Activated CD4-positive, alpha-beta T cell treated with anti-CD3 and anti-CD28 coated beads, Interleukin-2, amount 10 ng/mL, durations not matched to agents 24 days and 14 days (primary cell): ENCODE results near the gene UGT1A7. TPM values are rescaled to one million over a fixed set of nuclear protein-coding genes. Genes with fewer than 3 reads are reported as not detected.
"Not testable (repeated sequence)": the region's sequence is repeated elsewhere in the genome, so short reads cannot be mapped to it uniquely, and the experiment has no call there.

Experiments
- DNase-seq: peaks from one replicate; pipeline ENCODE4 v3.0.0; 2022
- H3K27ac Mint-ChIP-seq: one replicate; pipeline ENCODE4 v1.8.0; 2022; ENCODE audit warnings: mild to moderate bottlenecking, mixed read lengths
- H3K27me3 Mint-ChIP-seq: one replicate; pipeline ENCODE4 v1.8.0; 2022; ENCODE audit warnings: mixed read lengths
- H3K36me3 Mint-ChIP-seq: one replicate; pipeline ENCODE4 v1.8.0; 2022; ENCODE audit warnings: low read depth, mild to moderate bottlenecking, mixed read lengths
- H3K4me1 Mint-ChIP-seq: one replicate; pipeline ENCODE4 v1.8.0; 2021; ENCODE audit warnings: mixed read lengths
- H3K4me3 Mint-ChIP-seq: one replicate; pipeline ENCODE4 v1.8.0; 2022; ENCODE audit warnings: mild to moderate bottlenecking, moderate library complexity, mixed read lengths
- H3K9me3 Mint-ChIP-seq: one replicate; pipeline ENCODE4 v1.8.0; 2021; ENCODE audit warnings: mixed read lengths
- intact Hi-C: fragments of 100-400 bp; cut with micrococcal nuclease; formaldehyde crosslinking; loops from one replicate; pipeline ENCODE4 v1.15.1; 2023
- total RNA-seq: library from RNA; stranded (reverse); gene quantifications from 2 replicates; pipeline ENCODE4 v1.2.3, GENCODE V29; 2022

Gene UGT1A7
- total RNA-seq, 1 donor from 2014 or later, result not detected

DNA sequence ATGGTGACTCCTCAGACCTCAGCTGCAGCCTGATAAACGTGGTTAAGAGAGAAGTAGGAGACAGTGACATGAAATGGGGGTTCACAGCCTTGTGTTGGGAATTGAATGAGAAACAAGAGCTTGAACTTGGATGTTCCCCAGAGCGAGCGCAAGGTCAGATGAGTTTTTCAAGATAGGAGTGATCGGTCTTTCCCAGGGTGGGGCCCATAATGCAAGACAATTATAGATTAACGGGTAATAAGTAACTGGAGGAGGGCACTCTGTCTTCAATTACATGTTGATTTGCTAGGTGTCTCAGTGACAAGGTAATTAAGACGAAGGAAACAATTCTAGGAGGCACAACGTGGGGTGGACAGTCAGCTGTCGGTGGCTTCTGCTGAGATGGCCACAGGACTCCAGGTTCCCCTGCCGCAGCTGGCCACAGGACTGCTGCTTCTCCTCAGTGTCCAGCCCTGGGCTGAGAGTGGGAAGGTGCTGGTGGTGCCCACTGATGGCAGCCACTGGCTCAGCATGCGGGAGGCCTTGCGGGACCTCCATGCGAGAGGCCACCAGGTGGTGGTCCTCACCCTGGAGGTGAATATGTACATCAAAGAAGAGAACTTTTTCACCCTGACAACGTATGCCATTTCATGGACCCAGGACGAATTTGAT lies 31.0 kb downstream of the UGT1A7 start, which contains the start of gene UGT1A5:
TSS of gene UGT1A5 (plus strand) at position 297 of the 651 bp plus-strand sequence. CDS start at position 382, 85 bp downstream.
- intact Hi-C loops, result no loop called here
- H3K9me3 Mint-ChIP-seq, result no peaks in the 10 kb centered on the region

DNA sequence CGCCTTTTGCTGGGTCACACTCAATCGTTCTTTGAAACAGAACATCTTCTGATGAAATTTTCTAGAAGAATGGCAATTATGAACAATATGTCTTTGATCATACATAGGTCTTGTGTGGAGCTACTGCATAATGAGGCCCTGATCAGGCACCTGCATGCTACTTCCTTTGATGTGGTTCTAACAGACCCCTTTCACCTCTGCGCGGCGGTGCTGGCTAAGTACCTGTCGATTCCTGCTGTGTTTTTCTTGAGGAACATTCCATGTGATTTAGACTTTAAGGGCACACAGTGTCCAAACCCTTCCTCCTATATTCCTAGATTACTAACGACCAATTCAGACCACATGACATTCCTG lies 31.5 kb downstream of the UGT1A7 start:
- Mint-ChIP-seq H3K27me3 (peaks cover 20% of the 10 kb centered on the region), H3K36me3 (no peaks in the 10 kb centered on the region), H3K4me3 (no peak overlapping the region), H3K9me3 (no peaks in the 10 kb centered on the region), H3K4me1 (no peaks in the 10 kb centered on the region), H3K27ac (no peak overlapping the region)
- intact Hi-C loops, result no loop called here
- no peak for DNase-seq

More for the DNA sequence above, 31.0 kb downstream of the UGT1A7 start, which contains the start of gene UGT1A5:
- no peaks in the 10 kb centered on the region for H3K4me1 Mint-ChIP-seq
- H3K27ac Mint-ChIP-seq, result no peak within 1 kb of the TSS
- no peak within 1 kb of the TSS for H3K4me3 Mint-ChIP-seq
- no peak for DNase-seq
- no peaks in the 10 kb centered on the region for H3K36me3 Mint-ChIP-seq
- H3K27me3 Mint-ChIP-seq, result peaks cover 19% of the 10 kb centered on the region

DNA sequence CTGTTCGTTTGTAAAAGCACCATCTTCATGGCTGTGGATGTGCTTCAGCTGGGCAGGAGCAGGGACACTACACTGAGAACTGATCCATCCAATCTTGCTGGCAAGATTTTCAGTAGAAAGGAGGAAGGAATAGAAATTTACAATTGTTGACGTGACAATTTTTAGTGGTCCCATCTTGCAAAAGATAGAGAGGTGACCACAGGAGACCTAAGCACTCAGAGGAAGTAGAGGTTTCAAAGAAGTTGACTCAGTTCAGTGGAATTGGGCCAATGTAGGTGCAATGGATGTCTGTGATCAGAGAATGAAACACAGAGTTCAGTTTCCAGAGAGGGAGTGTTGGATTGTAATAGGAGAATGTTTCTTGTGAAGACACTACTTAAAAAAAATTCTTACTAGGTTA lies 32.4 kb downstream of the UGT1A7 start:
- Mint-ChIP-seq H3K36me3 (no peaks in the 10 kb centered on the region), H3K4me3 (no peak overlapping the region), H3K27me3 (peaks cover 21% of the 10 kb centered on the region), H3K9me3 (no peaks in the 10 kb centered on the region), H3K27ac (no peak overlapping the region), H3K4me1 (no peaks in the 10 kb centered on the region)
- intact Hi-C loops, result no loop called here
- DNase-seq, result no peak

DNA sequence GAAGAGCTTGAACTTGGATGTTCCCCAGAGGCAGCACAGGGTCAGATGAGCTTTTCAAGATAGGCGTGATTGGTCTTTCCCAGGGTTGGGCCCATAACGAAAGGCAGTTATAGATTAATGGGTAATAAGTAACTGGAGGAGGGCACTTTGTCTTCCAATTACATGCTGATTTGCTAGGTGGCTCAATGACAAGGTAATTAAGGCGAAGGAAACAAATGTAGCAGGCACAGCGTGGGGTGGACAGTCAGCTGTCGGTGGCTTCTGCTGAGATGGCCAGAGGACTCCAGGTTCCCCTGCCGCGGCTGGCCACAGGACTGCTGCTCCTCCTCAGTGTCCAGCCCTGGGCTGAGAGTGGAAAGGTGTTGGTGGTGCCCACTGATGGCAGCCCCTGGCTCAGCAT lies 36.9 kb downstream of the UGT1A7 start, which contains the start of gene UGT1A4:
TSS of gene UGT1A4 (plus strand) at position 185 of the 400 bp plus-strand sequence. CDS start at position 270, 85 bp downstream.
- Mint-ChIP-seq H3K9me3 (no peaks in the 10 kb centered on the region), H3K27me3 (peaks cover 16% of the 10 kb centered on the region), H3K4me3 (no peak within 1 kb of the TSS), H3K27ac (no peak within 1 kb of the TSS), H3K36me3 (no peaks in the 10 kb centered on the region), H3K4me1 (no peaks in the 10 kb centered on the region)
- DNase-seq, result no peak
- intact Hi-C loops, result no loop called here

DNA sequence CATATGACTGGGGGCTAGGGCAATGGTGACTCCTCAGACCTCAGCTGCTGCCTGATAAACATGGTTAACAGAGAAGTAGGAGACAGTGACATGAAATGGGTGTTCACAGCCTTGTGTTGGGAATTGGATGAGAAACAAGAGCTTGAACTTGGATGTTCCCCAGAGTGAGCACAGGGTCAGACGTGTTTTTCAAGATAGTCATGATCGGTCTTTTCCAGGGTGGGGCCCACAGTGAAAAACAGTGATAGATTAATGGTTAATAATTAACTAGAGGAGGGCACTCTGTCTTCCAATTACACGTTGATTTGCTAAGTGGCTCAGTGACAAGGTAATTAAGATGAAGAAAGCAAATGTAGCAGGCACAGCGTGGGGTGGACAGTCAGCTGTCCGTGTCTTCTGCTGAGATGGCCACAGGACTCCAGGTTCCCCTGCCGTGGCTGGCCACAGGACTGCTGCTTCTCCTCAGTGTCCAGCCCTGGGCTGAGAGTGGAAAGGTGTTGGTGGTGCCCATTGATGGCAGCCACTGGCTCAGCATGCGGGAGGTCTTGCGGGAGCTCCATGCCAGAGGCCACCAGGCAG lies 47.1 kb downstream of the UGT1A7 start, which contains the start of gene UGT1A3:
TSS of gene UGT1A3 (plus strand) at position 320 of the 579 bp plus-strand sequence. CDS start at position 405, 85 bp downstream.
- no peaks in the 10 kb centered on the region for H3K9me3 Mint-ChIP-seq
- no peaks in the 10 kb centered on the region for H3K4me1 Mint-ChIP-seq
- H3K4me3 Mint-ChIP-seq, result no peak within 1 kb of the TSS
- intact Hi-C loops, result no loop called here
- peaks cover 6% of the 10 kb centered on the region for H3K27me3 Mint-ChIP-seq
- no peak for DNase-seq
- no peaks in the 10 kb centered on the region for H3K36me3 Mint-ChIP-seq
- H3K27ac Mint-ChIP-seq, result no peak within 1 kb of the TSS

DNA sequence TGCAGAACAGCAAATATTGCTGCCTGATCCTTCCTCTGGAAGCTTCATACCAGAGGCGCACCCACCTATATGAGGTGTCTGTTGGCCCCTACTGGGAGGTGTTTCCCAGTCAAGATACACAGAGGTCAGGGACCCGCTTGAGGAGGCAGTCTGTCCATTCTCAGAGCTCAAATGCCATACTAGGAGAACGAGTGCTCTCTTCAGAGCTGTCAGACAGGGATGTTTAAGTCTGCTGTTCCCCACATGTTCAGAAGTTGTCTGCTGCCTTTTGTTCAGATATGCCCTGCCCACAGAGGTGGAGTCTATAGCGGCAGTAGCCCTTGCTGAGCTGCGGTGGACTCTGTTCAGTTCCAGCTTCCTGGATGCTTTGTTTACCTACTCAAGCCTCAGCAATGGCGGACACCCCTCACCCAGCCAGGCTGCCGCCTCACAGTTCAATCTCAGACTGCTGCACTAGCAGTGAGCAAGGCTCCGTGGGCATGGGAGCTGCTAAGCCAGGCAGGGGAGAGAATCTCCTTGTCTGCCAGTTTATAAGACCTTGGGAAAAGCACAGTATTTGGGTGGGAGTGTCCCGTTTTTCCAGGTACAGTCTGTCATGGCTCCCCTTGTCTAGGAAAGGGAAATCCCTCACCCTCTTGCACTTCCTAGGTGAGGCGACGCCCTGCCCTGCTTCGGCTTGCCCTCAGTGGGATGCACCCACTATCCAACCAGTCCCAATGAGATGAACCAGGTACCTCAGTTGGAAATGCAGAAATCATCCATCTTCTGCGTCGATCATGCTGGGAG lies 55.4 kb downstream of the UGT1A7 start:
- intact Hi-C loops, DNase-seq, H3K36me3 Mint-ChIP-seq, H3K4me1 Mint-ChIP-seq, H3K9me3 Mint-ChIP-seq, H3K27ac Mint-ChIP-seq, H3K4me3 Mint-ChIP-seq: not testable (repeated sequence)
- H3K27me3 Mint-ChIP-seq, result peaks cover 12% of the 10 kb centered on the region

DNA sequence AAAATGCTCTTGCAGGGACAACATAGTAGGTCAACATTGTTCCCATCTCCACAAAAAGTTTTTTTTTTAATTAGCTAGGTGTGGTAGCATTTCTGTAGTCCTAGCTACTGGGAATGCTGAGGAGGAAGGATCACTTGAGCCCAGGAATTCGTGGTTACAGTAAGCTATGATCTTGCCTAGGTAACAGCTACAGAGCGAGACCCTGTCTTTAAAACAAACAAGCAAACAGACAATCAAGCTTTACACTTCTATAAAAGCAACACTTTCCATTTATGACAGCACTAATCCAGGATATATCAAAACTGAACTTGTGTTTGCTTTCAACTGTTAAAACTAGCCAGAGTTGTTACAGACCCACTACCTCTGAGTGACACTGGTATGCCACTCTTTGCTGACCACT lies 59.2 kb downstream of the UGT1A7 start:
- Mint-ChIP-seq H3K27ac (no peak overlapping the region), H3K27me3 (peaks cover 5% of the 10 kb centered on the region), H3K4me1 (no peaks in the 10 kb centered on the region), H3K4me3 (no peak overlapping the region), H3K9me3 (no peaks in the 10 kb centered on the region), H3K36me3 (no peaks in the 10 kb centered on the region)
- intact Hi-C loops, result no loop called here
- DNase-seq, result no peak

DNA sequence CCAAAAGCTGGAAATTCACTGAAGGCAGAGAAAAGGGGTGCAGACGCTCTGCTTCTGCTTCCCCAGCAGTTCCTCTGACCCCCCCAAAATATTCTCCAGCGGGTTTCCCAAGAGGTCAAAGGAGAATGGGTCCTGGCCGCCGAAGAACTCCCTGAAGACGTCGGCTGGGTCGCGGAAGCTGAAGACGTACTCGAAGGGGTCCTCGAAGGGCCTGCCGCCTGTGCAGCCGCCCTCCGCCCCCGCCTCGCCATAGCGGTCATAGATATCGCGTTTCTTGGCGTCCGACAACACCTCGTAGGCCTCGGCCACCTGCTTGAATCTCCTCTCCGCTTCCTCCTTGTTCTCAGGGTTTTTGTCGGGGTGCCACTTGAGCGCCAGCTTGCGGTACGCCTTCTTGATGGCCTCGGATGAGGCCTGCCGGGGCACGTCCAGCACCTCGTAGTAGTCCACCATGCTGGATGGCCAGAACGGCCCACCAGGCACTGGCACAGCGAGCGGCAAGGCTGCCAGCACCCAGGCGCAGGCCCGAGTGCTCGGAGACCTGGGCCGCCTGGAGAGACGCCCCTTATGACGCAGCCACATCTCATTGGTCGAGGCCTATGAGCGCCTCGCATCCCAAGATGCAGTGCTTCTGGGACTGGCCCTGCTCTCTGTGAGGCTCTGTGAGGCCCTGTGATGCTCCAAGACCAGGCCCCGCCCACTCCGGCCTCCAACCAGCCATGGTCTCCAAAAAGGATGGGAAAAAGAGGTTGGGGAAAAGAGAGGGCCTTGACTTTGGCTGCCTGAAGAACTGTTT lies 62.0 kb downstream of the UGT1A7 start:
- DNase-seq, result no peak
- no peaks in the 10 kb centered on the region for H3K9me3 Mint-ChIP-seq
- H3K36me3 Mint-ChIP-seq, result no peaks in the 10 kb centered on the region
- no peaks in the 10 kb centered on the region for H3K4me1 Mint-ChIP-seq
- no peaks in the 10 kb centered on the region for H3K27me3 Mint-ChIP-seq
- H3K27ac Mint-ChIP-seq, result no peak overlapping the region
- H3K4me3 Mint-ChIP-seq, result no peak overlapping the region
- intact Hi-C loops, result no loop called here

DNA sequence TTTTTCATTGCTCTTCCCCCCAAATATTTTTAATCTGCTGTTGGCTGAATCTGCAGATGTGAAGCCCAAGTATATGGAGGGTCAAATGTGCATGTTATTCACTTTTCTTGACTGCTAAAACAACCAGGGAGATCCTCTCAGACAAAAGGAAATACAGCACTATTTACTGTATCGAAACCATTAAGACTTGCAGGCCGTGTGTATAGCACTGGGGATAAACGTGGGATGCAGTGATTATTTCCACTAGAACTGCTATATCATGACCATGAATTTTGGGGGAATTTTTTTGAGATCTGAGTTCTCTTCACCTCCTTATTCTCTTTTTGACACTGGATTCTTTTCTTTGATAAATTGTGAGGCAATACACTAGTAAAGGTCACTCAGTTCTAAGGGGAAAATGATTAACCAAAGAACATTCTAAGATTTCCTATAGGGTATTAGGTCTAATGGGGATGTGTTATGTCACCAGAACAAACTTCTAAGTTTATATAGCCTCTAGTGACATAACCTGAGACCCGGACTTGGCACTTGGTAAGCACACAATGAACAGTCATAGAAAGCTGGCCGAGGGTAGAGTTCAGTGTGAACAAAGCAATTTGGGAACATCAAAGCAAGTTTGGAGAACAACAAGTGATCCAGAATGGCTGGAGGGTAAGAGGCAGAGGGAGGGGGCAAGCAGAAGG lies 63.5 kb downstream of the UGT1A7 start:
- Mint-ChIP-seq H3K9me3 (peaks cover 9% of the 10 kb centered on the region), H3K27me3 (no peaks in the 10 kb centered on the region), H3K27ac (no peak overlapping the region), H3K36me3 (no peaks in the 10 kb centered on the region), H3K4me3 (no peak overlapping the region), H3K4me1 (no peaks in the 10 kb centered on the region)
- no peak for DNase-seq
- intact Hi-C loops, result no loop called here

DNA sequence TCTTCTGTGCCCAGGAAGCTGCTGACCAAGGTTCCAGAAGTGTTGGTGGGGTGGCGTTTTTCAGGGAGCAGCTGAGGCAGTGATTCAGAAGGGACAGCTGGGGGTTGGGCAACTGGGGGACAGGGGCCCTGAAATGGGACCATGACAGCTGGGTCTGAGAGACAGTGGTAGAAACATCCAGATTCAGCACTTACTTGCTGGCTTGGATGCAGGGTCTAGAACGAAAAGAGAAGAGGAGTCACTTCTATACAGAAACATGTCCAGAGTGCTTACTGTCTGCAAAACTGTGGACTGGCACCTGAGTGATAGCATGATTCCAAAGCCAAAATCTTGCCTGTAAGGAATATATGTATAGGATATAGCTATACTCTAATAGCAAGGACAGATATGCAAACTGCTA lies 64.1 kb downstream of the UGT1A7 start:
- intact Hi-C loops, H3K4me3 Mint-ChIP-seq, H3K9me3 Mint-ChIP-seq, H3K4me1 Mint-ChIP-seq, DNase-seq, H3K27ac Mint-ChIP-seq, H3K36me3 Mint-ChIP-seq, H3K27me3 Mint-ChIP-seq: not testable (repeated sequence)

DNA sequence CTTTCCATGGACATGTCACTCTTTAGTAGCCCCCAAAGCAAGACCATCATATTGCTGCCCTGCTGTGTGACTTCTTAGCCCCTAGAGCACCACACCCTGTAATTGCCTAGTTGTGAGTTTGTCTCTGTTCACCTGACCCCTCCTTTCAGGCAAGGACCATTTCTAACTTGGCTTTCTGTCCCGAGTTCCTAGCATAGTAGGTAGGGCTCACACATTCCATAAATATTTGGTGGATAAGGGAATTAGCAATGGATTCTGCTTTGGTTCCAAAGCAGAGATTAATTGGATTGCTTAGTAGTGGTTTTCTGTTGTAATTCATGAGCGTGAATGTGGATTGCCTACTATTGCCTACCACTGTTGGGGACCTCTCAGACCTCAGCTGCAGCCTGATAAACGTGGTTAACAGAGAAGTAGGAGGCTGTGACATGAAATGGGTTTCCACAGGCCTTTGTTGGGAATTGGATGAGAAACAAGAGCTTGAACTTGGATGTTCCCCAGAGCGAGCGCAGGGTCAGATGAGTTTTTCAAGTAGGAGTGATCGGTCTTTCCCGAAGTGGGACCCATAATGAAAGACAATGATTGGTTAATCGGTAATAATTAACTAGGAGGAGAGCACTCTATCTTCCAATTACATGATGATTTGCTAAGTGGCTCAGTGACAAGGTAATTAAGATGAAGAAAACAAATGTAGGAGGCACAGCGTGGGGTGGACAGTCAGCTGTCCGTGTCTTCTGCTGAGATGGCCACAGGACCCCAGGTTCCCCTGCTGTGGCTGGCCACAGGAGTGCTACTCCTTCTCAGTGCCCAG lies 65.0 kb downstream of the UGT1A7 start:
- H3K27me3 Mint-ChIP-seq, result no peaks in the 10 kb centered on the region
- intact Hi-C loops, result no loop called here
- H3K36me3 Mint-ChIP-seq, result no peaks in the 10 kb centered on the region
- no peak overlapping the region for H3K4me3 Mint-ChIP-seq
- DNase-seq, result no peak
- no peak overlapping the region for H3K27ac Mint-ChIP-seq
- peaks cover 13% of the 10 kb centered on the region for H3K9me3 Mint-ChIP-seq
- no peaks in the 10 kb centered on the region for H3K4me1 Mint-ChIP-seq

DNA sequence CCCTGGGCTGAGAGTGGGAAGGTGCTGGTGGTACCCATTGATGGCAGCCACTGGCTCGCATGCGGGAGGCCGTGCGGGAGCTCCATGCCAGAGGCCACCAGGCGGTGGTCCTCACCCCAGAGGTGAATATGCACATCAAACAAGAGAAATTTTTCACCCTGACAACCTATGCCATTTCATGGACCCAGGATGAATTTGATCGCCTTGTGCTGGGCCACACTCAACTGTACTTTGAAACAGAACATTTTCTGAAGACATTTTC lies 65.5 kb downstream of the UGT1A7 start:
- no peak for DNase-seq
- no peak overlapping the region for H3K4me3 Mint-ChIP-seq
- H3K4me1 Mint-ChIP-seq, result no peaks in the 10 kb centered on the region
- intact Hi-C loops, result no loop called here
- no peaks in the 10 kb centered on the region for H3K36me3 Mint-ChIP-seq
- peaks cover 17% of the 10 kb centered on the region for H3K9me3 Mint-ChIP-seq
- H3K27ac Mint-ChIP-seq, result no peak overlapping the region
- H3K27me3 Mint-ChIP-seq, result no peaks in the 10 kb centered on the region

DNA sequence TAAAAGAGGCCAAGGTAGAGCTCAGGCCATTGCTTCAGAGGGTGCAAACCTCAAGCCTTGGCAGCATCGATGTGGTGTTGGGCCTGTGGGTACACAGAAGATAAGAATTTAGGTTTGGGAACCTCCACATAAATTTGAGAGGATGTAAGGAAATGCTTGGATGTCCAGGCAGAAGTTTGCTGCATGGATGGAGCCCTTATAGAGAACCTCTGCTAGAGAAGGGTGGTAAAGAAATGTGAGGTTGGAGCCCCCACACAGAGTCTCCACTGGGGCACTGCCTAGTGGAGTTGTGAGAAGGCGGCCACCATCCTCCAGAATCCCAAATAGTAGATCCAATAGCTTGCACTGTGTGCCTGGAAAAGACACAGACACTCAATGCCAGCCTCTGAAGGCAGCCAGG lies 69.0 kb downstream of the UGT1A7 start:
- intact Hi-C loops, result not testable (repeated sequence)

More for the DNA sequence above, 69.0 kb downstream of the UGT1A7 start:
- H3K4me1 Mint-ChIP-seq, H3K27me3 Mint-ChIP-seq, DNase-seq, H3K27ac Mint-ChIP-seq, H3K36me3 Mint-ChIP-seq, H3K4me3 Mint-ChIP-seq: not testable (repeated sequence)
- peaks cover 17% of the 10 kb centered on the region for H3K9me3 Mint-ChIP-seq
